Measurements from ENCODE around the gene NHLRC4.

DNA sequence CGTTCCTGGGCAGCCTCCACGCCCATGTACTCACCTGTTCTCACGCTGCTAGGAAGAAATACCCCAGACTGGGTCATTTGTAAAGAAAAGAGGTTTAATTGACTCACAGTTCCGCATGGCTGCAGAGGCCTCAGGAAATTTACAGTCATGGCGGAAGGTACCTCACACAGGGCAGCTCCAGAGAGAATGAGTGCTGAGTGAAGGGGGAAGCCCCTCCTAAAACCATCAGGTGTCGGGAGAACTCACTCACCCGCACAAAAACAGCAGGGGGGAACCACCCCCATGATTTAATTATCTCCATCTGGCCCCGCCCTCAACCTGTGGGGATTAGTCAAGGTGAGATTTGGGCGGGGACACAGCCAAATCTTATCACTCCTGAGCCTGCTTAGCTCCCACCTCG lies 41.2 kb downstream of the NHLRC4 start:
- TF ChIP-seq, protein P1, sequence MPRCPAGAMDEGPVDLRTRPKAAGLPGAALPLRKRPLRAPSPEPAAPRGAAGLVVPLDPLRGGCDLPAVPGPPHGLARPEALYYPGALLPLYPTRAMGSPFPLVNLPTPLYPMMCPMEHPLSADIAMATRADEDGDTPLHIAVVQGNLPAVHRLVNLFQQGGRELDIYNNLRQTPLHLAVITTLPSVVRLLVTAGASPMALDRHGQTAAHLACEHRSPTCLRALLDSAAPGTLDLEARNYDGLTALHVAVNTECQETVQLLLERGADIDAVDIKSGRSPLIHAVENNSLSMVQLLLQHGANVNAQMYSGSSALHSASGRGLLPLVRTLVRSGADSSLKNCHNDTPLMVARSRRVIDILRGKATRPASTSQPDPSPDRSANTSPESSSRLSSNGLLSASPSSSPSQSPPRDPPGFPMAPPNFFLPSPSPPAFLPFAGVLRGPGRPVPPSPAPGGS (IDR thresholded peaks at IDR 0.05), result no peak
- TF ChIP-seq, protein P2, sequence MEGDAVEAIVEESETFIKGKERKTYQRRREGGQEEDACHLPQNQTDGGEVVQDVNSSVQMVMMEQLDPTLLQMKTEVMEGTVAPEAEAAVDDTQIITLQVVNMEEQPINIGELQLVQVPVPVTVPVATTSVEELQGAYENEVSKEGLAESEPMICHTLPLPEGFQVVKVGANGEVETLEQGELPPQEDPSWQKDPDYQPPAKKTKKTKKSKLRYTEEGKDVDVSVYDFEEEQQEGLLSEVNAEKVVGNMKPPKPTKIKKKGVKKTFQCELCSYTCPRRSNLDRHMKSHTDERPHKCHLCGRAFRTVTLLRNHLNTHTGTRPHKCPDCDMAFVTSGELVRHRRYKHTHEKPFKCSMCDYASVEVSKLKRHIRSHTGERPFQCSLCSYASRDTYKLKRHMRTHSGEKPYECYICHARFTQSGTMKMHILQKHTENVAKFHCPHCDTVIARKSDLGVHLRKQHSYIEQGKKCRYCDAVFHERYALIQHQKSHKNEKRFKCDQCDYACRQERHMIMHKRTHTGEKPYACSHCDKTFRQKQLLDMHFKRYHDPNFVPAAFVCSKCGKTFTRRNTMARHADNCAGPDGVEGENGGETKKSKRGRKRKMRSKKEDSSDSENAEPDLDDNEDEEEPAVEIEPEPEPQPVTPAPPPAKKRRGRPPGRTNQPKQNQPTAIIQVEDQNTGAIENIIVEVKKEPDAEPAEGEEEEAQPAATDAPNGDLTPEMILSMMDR (IDR thresholded peaks at IDR 0.05), result no peak
- no peak for TF ChIP-seq POLR2A (IDR thresholded peaks at IDR 0.05; ENCODE audit: low read length)
